Measurements from ENCODE around the gene SUPT5H. TPM values are rescaled to one million over a fixed set of nuclear protein-coding genes. Genes with fewer than 3 reads are reported as not detected.
A peak's percentile ranks its signal among the peaks of the same experiment; 100 is the strongest.

SUPT5H gene
- total and polyA plus RNA-seq, 10 of the 15 experiments (the other 5 are each of a cell fraction or from before 2014, with no cell fraction given): 27.2 to 194 (median 83.6) TPM

- TF ChIP-seq IRF5 (IDR thresholded peaks at IDR 0.05; ENCODE audit: borderline replicate concordance) (no peak), MYB (IDR thresholded peaks at IDR 0.05; ENCODE audit: borderline replicate concordance, low read depth, low read length) (no peak), BCL3 (IDR thresholded peaks at IDR 0.05; ENCODE audit: borderline replicate concordance, insufficient read depth, low read depth, low read length, poor library complexity, severe bottlenecking) (no peak), YY1 (IDR thresholded peaks at IDR 0.05; ENCODE audit: low read depth, low read length) (peak; percentile 59), POLR2A (IDR thresholded peaks at IDR 0.05; ENCODE audit: low read depth, low read length) (no peak), GATAD2B (conservative IDR thresholded peaks at IDR 0.05; ENCODE audit: low read depth) (peak; percentile 88), SMAD1 (IDR thresholded peaks at IDR 0.05; ENCODE audit: low read depth, partially characterized antibody) (no peak), IKZF1 (conservative IDR thresholded peaks at IDR 0.05) (peak; percentile 72), ZNF217 (IDR thresholded peaks at IDR 0.05) (0 out of 2 replicates have a peak, but pooled peaks have one; percentile 44), SREBF2 (IDR thresholded peaks at IDR 0.05; ENCODE audit: low read length) (no peak), CREM (IDR thresholded peaks at IDR 0.05; ENCODE audit: low read depth) (no peak), SMARCA5 (IDR thresholded peaks at IDR 0.05) (peak; percentile 86), TCF12 (IDR thresholded peaks at IDR 0.05; ENCODE audit: low read depth, low read length) (0 out of 2 replicates have a peak, but pooled peaks have one; percentile 3), NFXL1 (IDR thresholded peaks at IDR 0.05; ENCODE audit: borderline replicate concordance) (no peak), RAD21 (IDR thresholded peaks at IDR 0.05; ENCODE audit: insufficient read depth, low read depth, low read length) (peak; percentile 30; the same call in 1 of the 2 replicates), ZBTB4 (CRISPR knock-in tag; IDR thresholded peaks at IDR 0.05) (no peak), SPI1 (IDR thresholded peaks at IDR 0.05; ENCODE audit: borderline replicate concordance, insufficient read depth, low read depth, low read length) (no peak), CBX3 (IDR thresholded peaks at IDR 0.05; ENCODE audit: borderline replicate concordance, low read depth) (no peak), ZNF24 (IDR thresholded peaks at IDR 0.05) (0 out of 2 replicates have a peak, but pooled peaks have one; percentile 34), SKIL (IDR thresholded peaks at IDR 0.05; ENCODE audit: low read depth, poor library complexity, severe bottlenecking) (no peak), PKNOX1 (IDR thresholded peaks at IDR 0.05) (no peak)
Observed at GRCh38 chr19:39502640-39503417, 57.4 kb downstream of the SUPT5H start (continued).

Measured in GM12878 (cell line).